Esophagus muscularis mucosa (tissue), 4 donors: ENCODE data around the gene CTXN1.

Experiments used
- CTCF ChIP-seq, 3 experiments: fragments of 200-600 bp in 2 of 3; fragments of 450-650 bp in 1 of 3; sonication (generic) in 2 of 3; IDR thresholded peaks; one replicate each; pipeline ENCODE4 v1.5.1; 2017 to 2019; ENCODE audit warnings: antibody characterized with exemption in 3 of 3, mild to moderate bottlenecking in 2 of 3, moderate library complexity in 1 of 3
- EP300 ChIP-seq: sonication (generic); formaldehyde crosslinking; IDR thresholded peaks from one replicate; pipeline ENCODE4 v1.6.1; 2017; ENCODE audit warnings: antibody characterized with exemption
- POLR2A ChIP-seq: fragments of 450-650 bp; IDR thresholded peaks from one replicate; pipeline ENCODE4 v1.6.1; 2017; ENCODE audit warnings: antibody characterized with exemption, moderate library complexity, mild to moderate bottlenecking, low read depth
- POLR2AphosphoS5 ChIP-seq, 2 donors: sonication (generic); formaldehyde crosslinking; IDR thresholded peaks; one replicate each; pipeline ENCODE4 v1.6.1; 2017; ENCODE audit warnings: antibody characterized with exemption in 2 of 2

- no peak for TF ChIP-seq CTCF (IDR thresholded peaks at IDR 0.05)
- no peak for TF ChIP-seq POLR2AphosphoS5 (IDR thresholded peaks at IDR 0.05)
- no peak for TF ChIP-seq POLR2A
- no peak for TF ChIP-seq EP300
Measured at GRCh38 chr19:7879836-7880235, 46.1 kb downstream of the CTXN1 start.
